ENCODE data around the gene CUX1.

DNA sequence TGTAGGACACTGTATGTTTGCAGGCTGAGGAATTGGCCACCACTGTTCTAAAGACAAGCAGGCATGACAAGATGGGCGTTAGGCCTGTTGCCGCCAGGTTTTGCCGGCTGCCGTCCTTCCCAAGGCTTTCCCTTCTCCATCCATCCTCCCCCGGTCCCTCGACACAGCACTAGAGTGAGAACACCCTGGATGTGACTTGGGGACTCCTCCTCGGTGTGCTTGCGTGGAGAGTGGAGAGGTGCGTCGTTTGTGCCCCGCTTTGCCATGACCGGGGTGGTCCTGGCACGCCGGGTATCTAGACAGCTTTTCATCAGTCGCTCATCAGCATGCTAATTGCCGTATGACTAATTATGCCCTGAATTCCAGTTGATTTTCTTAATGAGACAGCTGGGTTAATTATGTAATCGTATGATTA lies 262.6 kb downstream of the CUX1 start:
- TF ChIP-seq, protein P1, sequence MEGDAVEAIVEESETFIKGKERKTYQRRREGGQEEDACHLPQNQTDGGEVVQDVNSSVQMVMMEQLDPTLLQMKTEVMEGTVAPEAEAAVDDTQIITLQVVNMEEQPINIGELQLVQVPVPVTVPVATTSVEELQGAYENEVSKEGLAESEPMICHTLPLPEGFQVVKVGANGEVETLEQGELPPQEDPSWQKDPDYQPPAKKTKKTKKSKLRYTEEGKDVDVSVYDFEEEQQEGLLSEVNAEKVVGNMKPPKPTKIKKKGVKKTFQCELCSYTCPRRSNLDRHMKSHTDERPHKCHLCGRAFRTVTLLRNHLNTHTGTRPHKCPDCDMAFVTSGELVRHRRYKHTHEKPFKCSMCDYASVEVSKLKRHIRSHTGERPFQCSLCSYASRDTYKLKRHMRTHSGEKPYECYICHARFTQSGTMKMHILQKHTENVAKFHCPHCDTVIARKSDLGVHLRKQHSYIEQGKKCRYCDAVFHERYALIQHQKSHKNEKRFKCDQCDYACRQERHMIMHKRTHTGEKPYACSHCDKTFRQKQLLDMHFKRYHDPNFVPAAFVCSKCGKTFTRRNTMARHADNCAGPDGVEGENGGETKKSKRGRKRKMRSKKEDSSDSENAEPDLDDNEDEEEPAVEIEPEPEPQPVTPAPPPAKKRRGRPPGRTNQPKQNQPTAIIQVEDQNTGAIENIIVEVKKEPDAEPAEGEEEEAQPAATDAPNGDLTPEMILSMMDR (IDR thresholded peaks at IDR 0.05; ENCODE audit: low read depth, low read length, poor library complexity, severe bottlenecking), result no peak
- TF ChIP-seq EZH2phosphoT487 (IDR thresholded peaks at IDR 0.05; ENCODE audit: borderline replicate concordance, low read length), result no peak
